ENCODE results near the gene CNNM4.

The CNNM4 gene

DNA sequence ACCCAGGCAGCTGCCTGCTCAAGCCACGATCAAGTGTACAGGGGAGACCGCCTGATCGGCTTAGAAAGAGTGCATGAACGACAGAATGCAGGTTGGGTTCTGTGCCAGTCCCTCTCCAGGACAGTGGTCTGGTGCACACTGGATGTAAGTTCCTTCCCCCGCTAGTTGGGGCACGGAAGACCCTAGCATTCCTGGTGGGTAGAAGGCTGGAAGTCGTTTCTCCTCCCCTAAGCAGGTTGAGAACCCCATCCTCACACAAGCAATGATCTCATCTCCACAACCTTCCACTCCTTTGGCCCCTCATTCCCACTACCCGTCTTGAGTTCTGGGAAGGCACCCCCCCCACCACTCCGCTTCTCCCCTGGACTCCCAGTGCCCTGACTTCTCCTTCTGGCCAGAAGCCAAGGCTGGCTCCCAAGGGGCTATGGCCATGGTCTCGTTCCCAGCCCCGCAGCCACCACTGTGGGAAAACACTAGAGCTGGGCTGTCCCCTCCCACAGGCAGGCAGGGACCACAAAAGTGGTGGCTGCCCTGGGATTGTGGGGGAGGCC, 98.5 kb downstream of the CNNM4 start:
- H3K27ac ChIP-seq (ENCODE audit: low read depth, low read length) = peak overlapping the region; percentile 20
- H3K4me3 ChIP-seq (ENCODE audit: low read depth in 1 of 2, low read length in 2 of 2) = peak overlapping the region in 1 of 2 donors; percentile 16
- H3K9me3 ChIP-seq (ENCODE audit: control insufficient read depth in 1 of 2, low read length in 2 of 2) = no peaks in the 10 kb centered on the region
- peak overlapping the region in 1 of 2 donors; percentile 43 for H3K9ac ChIP-seq (ENCODE audit: low read depth in 1 of 2, low read length in 2 of 2)
- peaks cover 26 to 27% of the 10 kb centered on the region in 2 donors for H3K4me1 ChIP-seq (ENCODE audit: control insufficient read depth in 1 of 2, insufficient read depth in 2 of 2, low read length in 2 of 2)
- peaks cover 9 to 29% of the 10 kb centered on the region in 2 donors for H3K36me3 ChIP-seq (ENCODE audit: control insufficient read depth in 1 of 2, insufficient read depth in 2 of 2, low read length in 2 of 2)
- no peaks in the 10 kb centered on the region for H3K27me3 ChIP-seq (ENCODE audit: control insufficient read depth in 1 of 2, insufficient read depth in 2 of 2, low read length in 2 of 2)

- no peak overlapping the region for H3K9ac ChIP-seq (ENCODE audit: low read depth in 1 of 2, low read length in 2 of 2)
- H3K27me3 ChIP-seq (ENCODE audit: control insufficient read depth in 1 of 2, insufficient read depth in 2 of 2, low read length in 2 of 2) = no peaks in the 10 kb centered on the region
- no peak overlapping the region for H3K27ac ChIP-seq (ENCODE audit: low read depth, low read length)
- H3K9me3 ChIP-seq (ENCODE audit: control insufficient read depth in 1 of 2, low read length in 2 of 2) = no peaks in the 10 kb centered on the region
- H3K4me3 ChIP-seq (ENCODE audit: low read depth in 1 of 2, low read length in 2 of 2) = no peak overlapping the region
- H3K4me1 ChIP-seq (ENCODE audit: control insufficient read depth in 1 of 2, insufficient read depth in 2 of 2, low read length in 2 of 2) = peaks cover 26 to 27% of the 10 kb centered on the region in 2 donors
- H3K36me3 ChIP-seq (ENCODE audit: control insufficient read depth in 1 of 2, insufficient read depth in 2 of 2, low read length in 2 of 2) = peaks cover 13 to 30% of the 10 kb centered on the region in 2 donors
Measured at GRCh38 chr2:96859681-96860064, 99.0 kb downstream of the CNNM4 start.

DNA sequence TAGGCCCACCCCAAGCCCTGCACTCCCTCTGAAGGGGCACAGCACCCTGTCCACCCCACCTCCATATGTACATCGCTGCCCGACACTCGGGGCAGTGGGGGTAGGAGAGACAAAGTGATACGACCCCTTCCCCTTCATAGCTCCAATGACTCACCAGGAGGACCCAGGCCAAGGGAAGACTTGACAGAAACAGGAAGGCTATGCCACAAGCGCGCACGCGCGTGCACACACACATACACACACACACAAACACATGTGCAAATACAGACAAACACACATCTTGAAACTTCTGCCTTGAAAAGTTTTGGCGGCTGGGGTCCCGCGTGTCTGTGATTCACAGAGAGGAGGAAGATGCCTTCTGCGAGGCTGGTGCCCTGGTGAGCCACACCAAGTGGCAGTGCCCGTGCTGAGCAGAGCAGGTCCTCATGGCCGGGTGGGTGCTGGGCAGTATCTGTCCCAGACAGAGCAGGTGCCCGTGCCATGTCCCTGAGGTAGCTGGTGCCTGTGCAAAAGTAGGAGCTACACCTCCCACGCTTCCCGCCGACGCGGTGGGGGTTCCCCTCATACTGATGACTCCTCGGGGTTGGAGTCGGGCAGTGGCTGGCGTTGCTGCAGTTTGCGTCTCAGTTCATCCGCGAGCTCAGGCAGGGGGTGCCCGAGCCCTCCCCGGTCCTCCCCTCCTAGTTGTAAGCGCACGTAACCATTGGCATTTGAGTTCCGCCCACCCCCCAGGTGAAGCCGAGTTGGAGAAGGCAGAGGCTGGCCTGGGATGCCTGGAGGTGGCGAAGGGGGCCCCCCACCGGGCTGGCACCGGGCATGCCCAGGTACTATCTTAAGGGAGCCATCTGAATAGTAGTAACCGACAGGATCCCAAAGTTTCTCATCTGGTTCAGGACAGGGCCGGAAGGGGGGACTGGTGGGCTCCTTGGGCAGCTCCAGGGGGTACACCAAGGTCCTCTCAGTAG, 99.6 kb downstream of the CNNM4 start:
- Histone ChIP-seq H3K4me1 (ENCODE audit: control insufficient read depth in 1 of 2, insufficient read depth in 2 of 2, low read length in 2 of 2) (peaks cover 26 to 27% of the 10 kb centered on the region in 2 donors), H3K9ac (ENCODE audit: low read depth in 1 of 2, low read length in 2 of 2) (no peak overlapping the region), H3K36me3 (ENCODE audit: control insufficient read depth in 1 of 2, insufficient read depth in 2 of 2, low read length in 2 of 2) (peaks cover 13 to 37% of the 10 kb centered on the region in 2 donors)

GRCh38 chr2:96861074-96861473, 100.4 kb downstream of the CNNM4 start:
- no peak overlapping the region for H3K9ac ChIP-seq (ENCODE audit: low read depth in 1 of 2, low read length in 2 of 2)
- H3K27ac ChIP-seq (ENCODE audit: low read depth, low read length) = no peak overlapping the region
- H3K36me3 ChIP-seq (ENCODE audit: control insufficient read depth in 1 of 2, insufficient read depth in 2 of 2, low read length in 2 of 2) = peaks cover 13 to 44% of the 10 kb centered on the region in 2 donors

More for the DNA sequence above, 99.6 kb downstream of the CNNM4 start:
- Histone ChIP-seq H3K27ac (ENCODE audit: low read depth, low read length) (no peak overlapping the region), H3K4me3 (ENCODE audit: low read depth in 1 of 2, low read length in 2 of 2) (no peak overlapping the region), H3K9me3 (ENCODE audit: control insufficient read depth in 1 of 2, low read length in 2 of 2) (no peaks in the 10 kb centered on the region), H3K27me3 (ENCODE audit: control insufficient read depth in 1 of 2, insufficient read depth in 2 of 2, low read length in 2 of 2) (no peaks in the 10 kb centered on the region)

More at GRCh38 chr2:96861074-96861473, 100.4 kb downstream of the CNNM4 start:
- Histone ChIP-seq H3K4me1 (ENCODE audit: control insufficient read depth in 1 of 2, insufficient read depth in 2 of 2, low read length in 2 of 2) (peaks cover 26 to 29% of the 10 kb centered on the region in 2 donors), H3K4me3 (ENCODE audit: low read depth in 1 of 2, low read length in 2 of 2) (no peak overlapping the region), H3K9me3 (ENCODE audit: control insufficient read depth in 1 of 2, low read length in 2 of 2) (no peaks in the 10 kb centered on the region), H3K27me3 (ENCODE audit: control insufficient read depth in 1 of 2, insufficient read depth in 2 of 2, low read length in 2 of 2) (no peaks in the 10 kb centered on the region)
